Left cardiac atrium (tissue), 4 donors: ENCODE measurements around the gene ADAMTS8. TPM values are rescaled to one million over a fixed set of nuclear protein-coding genes. Genes with fewer than 3 reads are reported as not detected.

ENCODE experiments used
- ATAC-seq, 2 donors: fragments of 200-7000 bp; cut with Tn5 transposase; one replicate each; pipeline ENCODE4 v1.9.1; 2020; ENCODE audit warnings: mild to moderate bottlenecking in 2 of 2, moderate library complexity in 2 of 2
- DNase-seq: peaks from one replicate; pipeline ENCODE4 v3.0.0-alpha.2; 2020
- intact Hi-C, 2 donors: fragments of 100-400 bp; cut with DNase I; formaldehyde crosslinking; loops; one replicate each; pipeline versions ENCODE4 v1.14.1 to v1.15.1; 2022 to 2023
- total RNA-seq, 2 donors: library from RNA; stranded (reverse); fragmentation: NEBNext Ultra II Directional; extraction: Animal tissue kit (Norgen Biotek cat#: 25700); gene quantifications; one replicate each; pipeline ENCODE4 v1.2.1, GENCODE V29; 2021
- donor health status: DM: no; HTN: yes; CAD: no.
- donor health status: DM: no; HTN: yes; CAD: no; lungs with severe emphysema.
- donor health status: DM: yes; HTN: yes; CAD: no.
- donor health status: Dilated cardiomyopathy.

Gene ADAMTS8
- total RNA-seq, 2 donors from 2014 or later = 3.3 to 53.0 TPM

DNA sequence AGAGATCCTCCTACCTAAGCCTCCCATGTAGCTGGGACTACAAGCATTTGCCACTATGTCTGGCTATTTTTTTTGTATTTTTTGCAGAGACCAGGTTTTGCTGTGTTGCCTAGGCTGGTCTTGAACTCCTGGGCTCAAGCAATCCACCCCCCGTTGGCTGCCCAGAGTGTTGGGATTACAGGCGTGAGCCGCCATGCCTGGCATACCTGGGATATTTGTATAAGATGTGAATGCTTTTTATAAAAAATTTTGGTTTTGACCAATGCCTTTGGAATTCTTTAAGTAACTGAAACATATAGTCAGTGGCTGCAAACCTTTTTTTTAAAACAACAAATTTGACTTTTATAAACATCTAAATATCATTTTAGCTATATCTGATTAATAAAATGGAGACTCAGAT, 42.4 kb downstream of the ADAMTS8 start:
- no peak for ATAC-seq
- no peak for DNase-seq
- intact Hi-C loops = loop anchor here in 1 of 2 donors (10.0 kb wide), 1 partner anchor 171 kb away; no protein-coding TSS in a partner anchor

- intact Hi-C loops = loop anchor here in 1 of 2 donors (10.0 kb wide), 1 partner anchor 169 kb away; no protein-coding TSS in a partner anchor
- ATAC-seq (peak; percentile 14 to 61), DNase-seq (no peak)
Observed at GRCh38 chr11:130383344-130384211, 44.8 kb downstream of the ADAMTS8 start.

GRCh38 chr11:130381317-130381716, 47.1 kb downstream of the ADAMTS8 start:
- peak; percentile 25 for DNase-seq
- intact Hi-C loops = loop anchor here in 1 of 2 donors (10.0 kb wide), 1 partner anchor 167 kb away; no protein-coding TSS in a partner anchor
- peak in 1 of 2 donors; percentile 65 for ATAC-seq

DNA sequence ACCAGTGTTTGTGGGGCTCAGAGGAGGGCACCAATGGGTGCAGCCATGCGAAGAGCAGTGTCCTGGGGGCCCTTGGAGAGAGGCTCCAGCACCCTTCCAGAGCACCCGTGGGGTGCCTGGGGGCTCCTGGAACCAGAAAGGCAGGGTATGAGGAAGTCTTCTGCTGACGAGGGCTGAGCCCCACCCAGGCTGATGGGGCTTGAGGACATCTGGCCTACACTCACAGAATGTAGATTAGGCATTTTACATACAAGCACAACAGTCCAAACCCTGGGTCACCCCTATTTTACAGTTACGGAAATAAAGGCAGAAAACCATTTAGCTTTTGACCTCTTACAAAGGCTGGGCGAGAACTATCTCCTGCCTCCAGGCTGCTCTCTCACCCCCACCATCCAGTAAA, 47.6 kb downstream of the ADAMTS8 start:
- no peak for DNase-seq
- intact Hi-C loops = loop anchor here in 1 of 2 donors (10.0 kb wide), 1 partner anchor 166 kb away; no protein-coding TSS in a partner anchor
- peak in 1 of 2 donors; percentile 8 for ATAC-seq

DNA sequence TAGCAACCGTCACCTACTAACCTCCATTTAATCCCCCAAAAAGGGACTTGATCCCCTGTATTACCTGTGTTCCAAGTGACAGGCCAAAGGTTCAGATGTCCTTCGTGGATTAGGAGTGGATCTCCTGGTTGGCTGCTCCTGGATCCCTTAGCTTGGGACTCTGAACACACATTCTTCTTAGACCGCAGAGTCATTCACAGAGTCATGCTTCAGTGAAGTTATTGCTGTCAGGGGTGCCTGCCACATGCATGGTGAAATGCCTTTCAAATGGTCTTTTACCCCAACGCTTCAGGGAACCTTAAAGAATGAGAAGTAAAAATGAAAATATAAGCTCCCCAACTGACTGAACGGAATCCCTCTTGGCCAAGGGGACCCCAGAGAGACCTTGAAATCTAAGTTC, 49.1 kb downstream of the ADAMTS8 start:
- intact Hi-C loops = no loop called here
- ATAC-seq (no peak), DNase-seq (no peak)

DNA sequence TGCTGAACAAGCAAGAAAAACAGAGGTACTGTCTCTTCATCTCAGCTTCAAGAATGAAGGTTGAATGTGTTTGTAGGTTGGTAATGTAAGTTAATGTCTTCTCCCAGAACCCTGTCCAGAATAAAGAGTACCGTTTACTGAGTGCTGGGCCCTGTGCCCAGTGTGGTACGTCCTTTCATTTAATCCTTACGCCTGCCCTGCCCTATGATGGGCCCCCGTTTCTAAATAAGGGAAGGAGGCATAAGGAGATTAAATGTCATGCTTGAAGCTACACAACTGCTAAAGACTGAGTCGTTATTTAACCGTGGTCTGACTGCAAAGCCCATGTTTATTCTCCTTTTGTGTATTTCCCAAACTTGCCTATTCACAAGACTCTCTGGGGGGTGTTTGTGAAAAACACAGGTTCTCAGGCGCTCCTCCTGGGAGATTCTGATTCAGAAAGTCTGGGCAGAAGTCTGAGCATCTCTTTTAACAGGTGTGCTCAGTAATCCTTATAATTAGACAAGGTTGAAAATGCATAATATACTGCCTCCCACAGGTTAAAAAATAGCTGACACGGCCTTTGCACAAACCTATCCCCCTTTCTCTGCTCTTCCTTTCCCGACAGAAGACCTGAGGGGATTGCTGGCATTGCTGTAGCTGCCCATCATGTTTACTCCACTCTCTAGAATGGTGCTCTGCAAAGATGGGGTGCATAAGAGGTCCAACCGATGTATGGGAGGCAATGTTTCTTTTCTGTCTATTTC, 57.4 kb downstream of the ADAMTS8 start:
- DNase-seq = no peak
- no peak for ATAC-seq
- intact Hi-C loops = no loop called here

DNA sequence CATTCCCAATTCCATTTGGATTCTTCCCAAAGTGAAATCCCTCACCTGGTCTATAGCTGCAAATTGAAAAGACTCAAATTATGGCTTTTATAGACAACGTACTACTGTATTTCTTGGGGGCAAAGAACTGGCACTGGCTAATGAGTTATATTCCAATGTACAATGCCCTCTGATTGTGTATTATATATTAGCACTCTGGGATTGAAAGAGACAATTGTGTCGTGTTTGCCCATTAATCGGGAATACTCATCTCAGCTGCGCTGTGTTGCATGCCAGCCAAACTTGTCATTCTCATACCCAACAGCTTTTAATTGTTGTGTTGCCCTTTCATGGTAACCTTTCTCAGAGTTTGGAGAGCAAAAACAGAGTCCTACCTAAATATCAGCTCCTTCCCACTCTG, 58.7 kb downstream of the ADAMTS8 start:
- DNase-seq = no peak
- intact Hi-C loops = no loop called here
- ATAC-seq = no peak

DNA sequence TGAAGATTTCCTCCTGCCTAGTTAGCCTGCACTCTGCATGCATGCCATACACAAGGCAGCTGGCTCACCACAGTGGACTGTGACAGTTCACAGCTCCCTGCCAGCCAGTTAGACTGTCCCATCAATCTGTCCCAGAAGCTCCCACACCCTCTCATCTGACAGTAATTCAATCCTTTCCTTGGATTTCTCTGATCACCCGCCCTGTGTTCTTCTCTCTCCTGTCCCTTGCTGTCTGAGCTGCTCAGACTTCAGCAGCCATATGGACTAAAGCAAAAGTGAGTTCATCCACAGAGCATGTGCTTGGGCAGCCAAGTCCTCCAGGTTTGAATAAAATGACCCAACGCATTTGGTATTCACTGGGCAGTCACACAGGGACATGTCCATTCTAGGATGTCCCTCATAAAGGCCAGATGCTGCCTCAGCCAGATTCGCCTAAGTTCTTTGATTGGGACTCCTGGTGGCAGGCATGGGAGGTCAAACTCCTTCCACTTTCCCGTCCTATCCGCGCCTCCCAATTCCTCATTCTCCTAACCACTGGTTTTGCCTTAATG, 59.2 kb downstream of the ADAMTS8 start:
- ATAC-seq (peak; percentile 91 to 94), DNase-seq (no peak)
- intact Hi-C loops = no loop called here

DNA sequence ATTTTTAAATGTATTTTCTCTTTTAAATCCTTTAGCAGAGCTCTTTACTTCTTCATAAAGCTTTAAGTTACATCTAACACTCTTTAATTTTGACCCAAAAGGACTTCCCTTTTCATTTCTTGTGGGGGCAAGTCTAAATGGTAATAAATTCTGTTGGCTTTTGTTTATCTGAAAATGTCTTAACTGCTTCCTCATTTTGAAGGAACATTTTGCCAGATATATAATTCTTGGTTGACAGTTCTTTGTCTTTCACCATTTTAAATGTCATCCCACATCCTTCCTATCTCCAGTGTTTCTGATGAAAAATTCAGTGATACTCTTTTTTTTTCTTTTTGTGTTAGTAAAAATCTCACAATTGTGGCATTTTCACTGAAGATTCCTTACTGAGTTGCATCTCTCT, 69.0 kb downstream of the ADAMTS8 start:
- intact Hi-C loops = no loop called here
- DNase-seq (no peak), ATAC-seq (no peak)

GRCh38 chr11:130358398-130358797, 70.0 kb downstream of the ADAMTS8 start:
- ATAC-seq (no peak), DNase-seq (no peak)
- intact Hi-C loops = no loop called here

Other genes with a start within 250 kb of the ADAMTS8 start
- 10 to 100 TPM; 37.5 to 40.7 TPM for gene ZBTB44, start 113.7 kb downstream of the ADAMTS8 start, total RNA-seq
- 10 to 100 TPM; 29.8 to 32.0 TPM for gene ADAMTS15, start 20.0 kb upstream of the ADAMTS8 start, total RNA-seq